CD4-positive, alpha-beta T cell treated with Interleukin-17A for 4 hours (primary cell): ENCODE data around the gene YWHAH.
A peak's percentile ranks its signal among the peaks of the same experiment; 100 is the strongest.
"Not testable (repeated sequence)": the region's sequence is repeated elsewhere in the genome, so short reads cannot be mapped to it uniquely, and the experiment has no call there.

Experiments
- DNase-seq: peaks from one replicate; pipeline ENCODE4 v3.0.0-alpha.2; 2020; ENCODE audit warnings: mixed read lengths

The YWHAH gene

GRCh38 chr22:31951194-31952093 is 7.1 kb downstream of the YWHAH start:
- DNase-seq, result peak; percentile 8

GRCh38 chr22:31952094-31952401 is 7.7 kb downstream of the YWHAH start:
- no peak for DNase-seq

GRCh38 chr22:31952472-31952871 is 8.1 kb downstream of the YWHAH start:
- DNase-seq, result no peak

GRCh38 chr22:31953261-31953660 is 8.9 kb downstream of the YWHAH start:
- DNase-seq, result no peak

GRCh38 chr22:31954535-31955523 is 10.5 kb downstream of the YWHAH start:
- DNase-seq, result no peak

GRCh38 chr22:31956360-31956759 is 12.0 kb downstream of the YWHAH start:
- peak; percentile 43 for DNase-seq

- no peak for DNase-seq
These were observed 13.7 kb downstream of the YWHAH start for GRCh38 chr22:31957970-31958594.

GRCh38 chr22:31958625-31959239 is 14.4 kb downstream of the YWHAH start:
- peak; percentile 60 for DNase-seq

- DNase-seq, result no peak
These were observed 16.4 kb downstream of the YWHAH start for GRCh38 chr22:31960767-31961166.

GRCh38 chr22:31962387-31963125 is 18.2 kb downstream of the YWHAH start:
- DNase-seq, result no peak

GRCh38 chr22:31968022-31968421 is 23.7 kb downstream of the YWHAH start:
- no peak for DNase-seq

- peak; percentile 72 for DNase-seq
These were observed 25.6 kb downstream of the YWHAH start for GRCh38 chr22:31969789-31970489.

- peak; percentile 92 for DNase-seq
These were observed 26.4 kb downstream of the YWHAH start for GRCh38 chr22:31970490-31971444.

GRCh38 chr22:31972180-31972579 is 27.8 kb downstream of the YWHAH start:
- no peak for DNase-seq

- DNase-seq, result no peak
These were observed 29.4 kb downstream of the YWHAH start for GRCh38 chr22:31973739-31974138.

- peak; percentile 82 for DNase-seq
These were observed 33.0 kb downstream of the YWHAH start for GRCh38 chr22:31977141-31977841.

- DNase-seq, result no peak
These were observed 33.6 kb downstream of the YWHAH start for GRCh38 chr22:31977939-31978338.

GRCh38 chr22:31980628-31981027 is 36.3 kb downstream of the YWHAH start:
- DNase-seq, result no peak

- DNase-seq, result not testable (repeated sequence)
These were observed 37.6 kb downstream of the YWHAH start for GRCh38 chr22:31981976-31982375.
